HAP-1 (cell line): ENCODE data around the gene TANC1.

Source experiments
- DNase-seq, 2 experiments: peaks; one replicate each; pipeline ENCODE4 v3.0.0-alpha.2; 2016 to 2020; ENCODE audit warnings: low spot score in 2 of 2
- H3K27me3 ChIP-seq: fragments of 250-450 bp; sonication (Bioruptor Pico); 2 replicates; pipeline ENCODE4 v1.5.1; 2020; ENCODE audit warnings: low read depth, mild to moderate bottlenecking, moderate library complexity
- H3K36me3 ChIP-seq: fragments of 250-450 bp; sonication (Bioruptor Pico); replicated peaks from 2 replicates; pipeline ENCODE4 v1.5.1; 2020; ENCODE audit warnings: mild to moderate bottlenecking
- H3K4me1 ChIP-seq: fragments of 250-450 bp; sonication (Bioruptor Pico); 2 replicates; pipeline ENCODE4 v1.5.1; 2020; ENCODE audit warnings: mild to moderate bottlenecking
- H3K4me3 ChIP-seq: fragments of 250-450 bp; sonication (Bioruptor Pico); 2 replicates; pipeline ENCODE4 v1.5.1; 2020; ENCODE audit warnings: mild to moderate bottlenecking, moderate library complexity
- H3K9me3 ChIP-seq: fragments of 250-450 bp; sonication (Bioruptor Pico); 2 replicates; pipeline ENCODE4 v1.5.1; 2020; ENCODE audit warnings: mild to moderate bottlenecking, moderate library complexity
- in situ Hi-C: fragments of 300-500 bp; cut with MboI; formaldehyde crosslinking; loops from 3 replicates; pipeline ENCODE4 v1.14.3; 2020; ENCODE audit warnings: low sequenced_read_pairs, inconsistent platforms, mixed read lengths

TANC1 gene

DNA sequence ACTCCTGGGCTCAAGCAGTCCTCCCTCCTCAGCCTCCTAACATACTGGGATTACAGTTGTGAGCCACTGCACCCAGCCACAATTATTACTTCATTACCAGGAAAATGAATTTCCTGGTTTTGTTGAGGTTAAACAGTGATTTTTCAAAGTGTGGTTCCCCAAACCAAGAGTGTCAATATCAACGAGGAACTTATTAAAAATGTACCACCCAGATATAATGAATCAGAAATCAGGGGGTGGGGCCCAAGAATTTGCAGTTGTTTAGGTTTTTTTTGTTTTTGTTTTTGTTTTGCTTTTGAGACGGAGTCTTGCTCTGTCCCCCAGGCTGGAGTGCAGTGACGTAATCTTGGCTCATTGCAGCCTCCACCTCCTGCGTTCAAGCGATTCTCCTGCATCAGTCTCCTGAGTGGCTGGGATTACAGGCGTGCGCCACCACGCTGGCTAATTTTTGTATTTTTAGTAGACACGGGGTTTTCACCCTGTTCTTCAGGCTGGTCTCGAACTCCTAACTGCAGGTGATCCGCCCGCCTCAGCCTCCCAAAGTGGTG, 224.0 kb downstream of the TANC1 start:
- H3K9me3 ChIP-seq = no peaks in the 10 kb centered on the region
- DNase-seq = no peak
- in situ Hi-C loops = no loop called here
- no peaks in the 10 kb centered on the region for H3K4me1 ChIP-seq
- no peak overlapping the region for H3K4me3 ChIP-seq
- H3K27me3 ChIP-seq = no peaks in the 10 kb centered on the region
- H3K36me3 ChIP-seq = no peaks in the 10 kb centered on the region; the same call in none of the 2 replicates

DNA sequence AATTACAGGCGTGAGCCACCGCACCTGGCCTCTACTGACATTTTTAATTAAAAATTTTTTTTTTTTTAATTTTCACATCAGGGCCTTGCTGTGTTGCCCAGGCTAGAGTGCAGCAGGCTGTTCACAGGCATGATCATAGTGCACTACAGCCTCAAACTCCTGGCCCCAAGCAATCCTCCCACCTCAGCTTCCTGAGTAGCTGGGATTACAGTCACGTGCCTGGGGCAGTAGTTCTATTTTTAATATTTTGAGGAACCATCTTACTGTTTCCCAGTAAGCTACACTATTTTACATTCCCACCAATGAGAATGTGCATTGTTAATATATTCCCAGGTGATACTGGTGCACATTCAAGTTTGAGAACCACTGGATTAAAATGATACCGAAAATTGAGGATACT, 225.4 kb downstream of the TANC1 start:
- in situ Hi-C loops = no loop called here
- no peaks in the 10 kb centered on the region; the same call in 1 of the 2 replicates for H3K36me3 ChIP-seq
- H3K4me1 ChIP-seq = no peaks in the 10 kb centered on the region
- H3K27me3 ChIP-seq = no peaks in the 10 kb centered on the region
- no peaks in the 10 kb centered on the region for H3K9me3 ChIP-seq
- H3K4me3 ChIP-seq = no peak overlapping the region
- no peak for DNase-seq

DNA sequence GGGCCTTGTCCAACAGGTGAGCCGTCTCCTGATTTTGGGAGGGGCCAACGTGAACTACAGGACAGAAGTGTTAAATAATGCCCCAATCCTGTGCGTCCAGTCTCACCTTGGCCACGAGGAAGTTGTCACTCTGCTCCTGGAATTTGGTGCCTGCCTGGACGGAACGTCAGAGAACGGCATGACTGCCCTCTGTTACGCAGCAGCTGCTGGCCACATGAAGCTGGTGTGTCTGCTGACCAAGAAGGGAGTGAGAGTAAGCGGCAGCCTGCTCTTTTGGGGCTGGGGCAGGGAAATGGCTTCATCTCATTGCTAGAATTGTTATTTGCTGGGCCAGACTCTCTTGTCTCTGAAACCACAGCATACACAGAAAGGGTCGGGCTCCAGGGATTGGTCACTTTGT, 225.8 kb downstream of the TANC1 start:
- in situ Hi-C loops = no loop called here
- no peak overlapping the region for H3K4me3 ChIP-seq
- no peaks in the 10 kb centered on the region for H3K9me3 ChIP-seq
- no peak for DNase-seq
- no peaks in the 10 kb centered on the region for H3K4me1 ChIP-seq
- H3K27me3 ChIP-seq = no peaks in the 10 kb centered on the region
- peaks cover 4% of the 10 kb centered on the region; the same call in 1 of the 2 replicates for H3K36me3 ChIP-seq

DNA sequence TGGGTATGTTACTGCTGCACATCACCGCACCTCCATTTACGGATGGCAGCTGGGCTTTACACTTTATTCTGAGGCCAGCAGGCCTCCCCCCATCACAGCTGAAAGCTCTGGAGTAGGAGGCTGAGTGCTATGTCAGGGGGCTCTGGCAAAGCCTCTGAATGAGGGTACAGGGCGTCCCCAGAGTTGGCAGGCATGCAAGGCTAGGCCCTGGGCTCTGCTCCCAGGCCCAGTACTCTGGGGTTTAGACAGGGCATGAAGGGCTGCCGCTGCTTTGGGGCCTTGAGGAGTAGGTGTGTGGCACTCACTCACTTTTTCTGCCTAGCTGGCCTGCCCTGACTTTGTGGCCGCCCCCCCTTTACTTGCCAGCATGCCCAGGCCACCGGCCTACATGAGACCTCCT, 227.3 kb downstream of the TANC1 start:
- Histone ChIP-seq H3K9me3 (no peaks in the 10 kb centered on the region), H3K4me3 (no peak overlapping the region), H3K4me1 (no peaks in the 10 kb centered on the region), H3K27me3 (no peaks in the 10 kb centered on the region), H3K36me3 (peaks cover 4% of the 10 kb centered on the region; the same call in 1 of the 2 replicates)
- in situ Hi-C loops = no loop called here
- DNase-seq = no peak

DNA sequence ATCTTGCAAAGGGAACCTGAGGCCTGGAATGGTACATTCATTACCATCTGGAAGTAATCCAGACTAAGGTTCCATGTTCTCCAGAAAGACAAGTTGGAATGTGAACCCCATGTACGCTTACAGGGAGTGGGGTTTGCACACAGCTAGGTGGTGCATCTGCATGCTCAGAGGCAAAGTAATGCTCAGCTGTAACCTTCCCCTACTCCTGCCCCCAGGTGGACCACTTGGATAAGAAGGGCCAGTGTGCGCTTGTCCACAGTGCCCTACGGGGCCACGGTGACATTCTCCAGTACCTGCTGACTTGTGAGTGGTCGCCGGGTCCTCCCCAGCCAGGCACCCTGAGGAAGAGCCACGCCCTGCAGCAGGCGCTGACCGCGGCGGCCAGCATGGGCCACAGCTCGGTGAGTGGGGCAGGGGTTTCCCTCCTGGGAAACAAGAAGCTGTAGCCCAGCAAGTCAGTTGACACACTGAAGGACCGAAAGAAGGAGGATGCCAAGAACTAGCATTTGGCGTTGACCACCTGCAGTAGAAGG, 228.0 kb downstream of the TANC1 start:
- H3K4me1 ChIP-seq = no peaks in the 10 kb centered on the region
- H3K9me3 ChIP-seq = no peaks in the 10 kb centered on the region
- DNase-seq = no peak
- no peak overlapping the region for H3K4me3 ChIP-seq
- peaks cover 4% of the 10 kb centered on the region; the same call in 1 of the 2 replicates for H3K36me3 ChIP-seq
- in situ Hi-C loops = no loop called here
- no peaks in the 10 kb centered on the region for H3K27me3 ChIP-seq

DNA sequence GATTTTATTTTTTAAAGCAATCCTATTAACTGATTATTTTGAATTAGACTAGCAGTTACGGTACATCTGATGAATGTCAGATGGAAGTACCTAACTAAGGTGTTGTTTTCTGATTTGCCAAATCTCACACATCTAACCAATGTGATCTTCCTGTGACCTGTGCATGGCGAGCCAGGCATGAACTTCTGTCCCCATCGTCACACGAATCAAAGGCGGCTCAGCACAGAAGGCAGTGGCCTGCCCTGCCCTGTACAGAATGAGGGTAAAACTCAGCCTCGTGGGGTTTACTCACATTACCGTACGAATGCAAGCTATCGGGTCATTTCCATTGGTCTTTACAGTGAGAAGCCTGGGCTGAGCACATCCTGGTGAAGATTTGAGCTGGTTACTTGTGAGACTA, 230.8 kb downstream of the TANC1 start:
- no peaks in the 10 kb centered on the region for H3K4me1 ChIP-seq
- H3K9me3 ChIP-seq = no peaks in the 10 kb centered on the region
- in situ Hi-C loops = no loop called here
- H3K4me3 ChIP-seq = no peak overlapping the region
- H3K36me3 ChIP-seq = peaks cover 4% of the 10 kb centered on the region; the same call in 1 of the 2 replicates
- H3K27me3 ChIP-seq = no peaks in the 10 kb centered on the region
- no peak for DNase-seq

DNA sequence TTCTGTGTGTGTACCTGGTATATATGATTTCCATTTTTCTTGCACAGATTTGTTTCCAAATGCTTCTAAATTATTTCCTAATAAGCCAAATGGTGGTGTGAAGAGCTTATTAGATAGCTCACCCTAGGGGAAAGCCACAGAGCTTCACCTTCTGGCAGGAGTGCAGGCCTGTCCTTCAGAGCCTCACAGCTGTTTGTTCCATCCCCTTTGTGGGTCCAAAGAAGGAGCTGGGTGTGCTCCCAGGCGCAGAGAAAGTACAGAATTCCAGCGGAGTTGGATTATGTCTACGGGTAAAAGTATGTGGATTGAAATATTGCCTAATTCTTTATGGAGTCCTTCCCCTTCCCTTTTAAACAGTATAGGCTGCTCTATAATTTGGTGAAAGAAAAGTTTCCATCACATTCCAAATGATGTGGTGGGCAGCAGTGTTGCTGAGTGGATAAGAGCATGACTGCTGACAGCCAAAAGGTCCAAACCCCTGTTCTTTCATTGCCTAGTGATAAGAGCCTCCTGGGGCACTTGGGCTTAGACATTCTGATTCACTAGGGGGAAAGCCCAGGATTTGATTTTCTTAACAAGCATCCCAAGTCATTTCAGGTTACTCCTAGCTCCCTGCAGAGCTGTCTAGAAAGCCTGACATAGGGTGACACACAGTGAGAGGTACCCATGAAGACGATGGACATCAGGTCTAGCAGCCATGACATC, 231.5 kb downstream of the TANC1 start:
- H3K9me3 ChIP-seq = no peaks in the 10 kb centered on the region
- no peak for DNase-seq
- H3K27me3 ChIP-seq = no peaks in the 10 kb centered on the region
- H3K4me1 ChIP-seq = no peaks in the 10 kb centered on the region
- in situ Hi-C loops = no loop called here
- no peak overlapping the region for H3K4me3 ChIP-seq
- H3K36me3 ChIP-seq = 0 out of 2 replicates have a peak, but pooled peaks cover 4% of the 10 kb centered on the region

DNA sequence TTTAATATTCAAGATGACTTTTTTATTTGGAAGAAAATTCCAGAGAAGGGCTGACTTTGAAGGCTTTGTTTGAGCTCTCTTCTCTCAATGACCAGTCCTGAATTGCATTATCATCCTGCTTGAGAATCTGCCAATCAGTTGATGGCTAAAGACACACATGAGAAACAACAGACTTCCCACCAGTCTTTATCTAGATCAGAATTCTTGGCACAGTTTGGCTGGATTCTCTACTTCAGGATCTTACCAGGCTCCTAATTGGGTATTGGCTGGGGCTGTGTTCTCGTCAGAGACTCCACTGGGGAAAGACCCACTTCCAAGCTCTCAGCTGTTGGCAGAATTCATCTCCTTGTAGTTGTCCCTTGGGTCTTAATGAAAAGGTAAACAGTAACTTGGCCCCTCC, 232.1 kb downstream of the TANC1 start:
- H3K4me1 ChIP-seq = no peaks in the 10 kb centered on the region
- DNase-seq = no peak
- no peak overlapping the region for H3K4me3 ChIP-seq
- H3K9me3 ChIP-seq = no peaks in the 10 kb centered on the region
- in situ Hi-C loops = no loop called here
- no peaks in the 10 kb centered on the region for H3K27me3 ChIP-seq
- 0 out of 2 replicates have a peak, but pooled peaks cover 4% of the 10 kb centered on the region for H3K36me3 ChIP-seq

DNA sequence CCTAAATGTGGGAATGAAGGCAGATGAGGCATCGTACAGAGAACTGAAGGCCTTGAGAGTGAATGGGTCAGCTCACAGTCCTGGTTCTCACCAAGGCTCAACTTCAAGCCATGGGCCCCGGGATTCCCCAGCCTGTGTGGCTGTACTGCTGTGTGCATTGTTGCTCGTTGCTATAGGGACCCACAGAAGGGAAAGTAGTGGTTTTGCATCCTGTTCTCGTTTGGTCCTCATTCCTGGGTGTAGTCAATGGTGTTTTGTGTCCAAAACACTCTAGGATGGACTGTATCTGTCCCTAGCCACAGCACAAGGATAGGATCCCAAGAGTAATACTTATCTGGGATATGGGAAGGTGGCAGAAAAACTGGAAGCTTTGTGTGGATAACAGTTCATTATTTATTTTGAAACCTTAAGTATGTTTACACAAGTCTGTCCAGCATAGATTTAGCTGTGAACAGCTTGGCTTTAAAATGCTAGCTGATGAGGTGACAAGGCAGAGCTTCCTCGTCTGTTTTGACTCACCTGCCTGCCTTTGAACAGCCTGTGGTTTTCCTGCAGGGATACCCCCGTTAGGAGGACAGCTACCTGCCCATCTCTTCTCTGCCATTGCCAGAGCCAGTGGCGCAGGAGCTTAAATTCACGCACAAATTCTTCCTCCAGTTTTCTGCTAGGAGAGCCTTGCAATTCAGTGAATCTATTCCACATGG, 233.1 kb downstream of the TANC1 start:
- H3K36me3 ChIP-seq = 0 out of 2 replicates have a peak, but pooled peaks cover 4% of the 10 kb centered on the region
- H3K9me3 ChIP-seq = no peaks in the 10 kb centered on the region
- no peak overlapping the region for H3K4me3 ChIP-seq
- H3K27me3 ChIP-seq = no peaks in the 10 kb centered on the region
- no peaks in the 10 kb centered on the region for H3K4me1 ChIP-seq
- no peak for DNase-seq
- in situ Hi-C loops = no loop called here

DNA sequence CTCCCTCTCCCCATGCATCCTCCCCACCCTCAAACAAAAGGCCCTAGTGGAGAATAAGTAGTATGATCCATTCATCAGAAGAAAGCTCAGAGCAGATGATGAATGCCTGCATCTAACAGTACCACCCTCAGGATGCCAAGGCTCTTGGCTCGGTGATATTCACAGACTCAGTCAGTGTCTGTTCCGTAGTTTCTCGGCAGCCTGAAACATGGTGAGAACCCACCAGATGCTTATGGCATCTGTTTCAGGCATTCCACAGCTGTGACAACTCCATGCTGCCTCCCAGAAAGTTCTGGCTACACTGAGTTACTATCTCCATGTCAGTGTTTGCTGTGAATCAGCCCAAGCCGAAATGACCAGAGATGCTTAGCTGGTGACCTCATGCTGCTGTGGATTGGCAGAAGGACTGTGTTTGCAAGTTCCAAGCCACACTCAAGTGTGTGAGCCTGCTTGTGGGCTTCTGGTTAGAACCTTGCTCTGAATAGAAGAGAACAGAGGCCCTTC, 234.2 kb downstream of the TANC1 start:
- Histone ChIP-seq H3K4me3 (no peak overlapping the region), H3K27me3 (no peaks in the 10 kb centered on the region), H3K4me1 (no peaks in the 10 kb centered on the region), H3K9me3 (no peaks in the 10 kb centered on the region), H3K36me3 (0 out of 2 replicates have a peak, but pooled peaks cover 4% of the 10 kb centered on the region)
- DNase-seq = no peak
- in situ Hi-C loops = no loop called here

DNA sequence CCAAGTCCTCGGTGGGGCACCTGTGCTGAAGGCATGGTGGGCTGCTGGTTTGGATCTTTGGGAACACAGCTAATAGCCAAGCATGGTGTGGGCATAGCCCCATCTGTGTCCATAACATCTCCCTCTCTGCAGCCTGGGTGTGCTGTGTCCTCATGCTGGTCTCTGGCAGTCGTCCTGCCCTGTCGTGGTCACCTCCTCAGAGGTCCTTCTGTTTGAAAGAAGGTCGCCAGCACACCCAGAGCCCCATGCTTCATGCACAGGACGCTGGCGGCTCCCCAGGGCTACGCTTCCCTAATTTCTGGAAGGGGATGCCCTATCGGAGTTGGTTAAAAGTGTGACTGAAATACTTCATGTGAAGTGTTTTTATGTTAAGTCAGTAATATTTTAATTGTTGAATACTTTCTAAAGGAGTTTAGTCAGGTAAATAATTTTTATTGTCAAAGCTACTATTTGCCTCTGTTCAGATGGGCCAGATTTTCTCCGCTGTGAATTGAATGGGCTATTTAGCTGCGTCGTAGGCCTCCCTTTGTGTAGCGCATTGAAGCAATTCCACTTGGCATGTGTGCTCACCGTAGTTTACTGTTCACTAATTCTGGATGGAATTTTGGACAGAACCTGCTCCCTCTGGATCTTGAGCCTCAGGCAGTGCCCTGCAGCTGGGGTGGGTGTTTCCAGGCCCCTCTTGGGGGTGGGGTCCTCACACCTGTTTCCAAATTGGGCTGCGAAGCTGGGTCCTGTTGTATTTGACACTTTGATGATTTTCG, 236.1 kb downstream of the TANC1 start:
- Histone ChIP-seq H3K36me3 (no peaks in the 10 kb centered on the region), H3K27me3 (no peaks in the 10 kb centered on the region), H3K4me3 (no peak overlapping the region), H3K4me1 (no peaks in the 10 kb centered on the region), H3K9me3 (no peaks in the 10 kb centered on the region)
- in situ Hi-C loops = no loop called here
- DNase-seq = no peak

DNA sequence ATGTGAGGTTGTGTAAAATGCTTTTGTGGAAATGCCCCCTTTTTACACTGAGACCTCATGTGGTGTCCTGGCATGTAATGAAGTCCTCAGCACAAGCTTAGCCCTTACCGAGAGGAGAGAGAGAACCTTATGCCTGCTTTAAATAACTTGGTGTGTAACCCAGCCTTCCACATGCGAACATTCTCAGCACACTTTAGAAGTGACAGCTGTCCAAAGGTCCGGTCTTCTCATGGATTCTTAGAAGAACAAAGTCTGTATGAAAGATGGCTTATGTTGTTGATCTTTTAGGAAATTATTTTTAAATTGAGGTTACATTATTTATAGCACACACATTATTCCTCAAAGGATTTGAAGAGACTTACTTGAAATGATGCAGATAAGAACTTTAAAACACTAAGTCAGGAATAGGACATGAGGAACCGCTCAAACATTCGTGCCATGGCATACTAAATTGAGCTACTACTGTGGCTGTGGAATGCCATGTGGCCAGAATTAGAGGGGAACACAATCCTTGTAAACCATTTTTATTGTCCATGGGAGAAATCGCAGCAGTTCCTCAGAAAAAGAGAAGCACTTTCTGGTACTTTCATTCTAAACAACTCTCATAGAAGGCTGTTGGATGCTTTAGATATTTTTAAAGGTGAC, 238.4 kb downstream of the TANC1 start:
- in situ Hi-C loops = no loop called here
- no peak for DNase-seq
- no peaks in the 10 kb centered on the region for H3K27me3 ChIP-seq
- H3K4me1 ChIP-seq = 0 out of 2 replicates have a peak, but pooled peaks cover 3% of the 10 kb centered on the region
- no peak overlapping the region for H3K4me3 ChIP-seq
- no peaks in the 10 kb centered on the region for H3K9me3 ChIP-seq
- H3K36me3 ChIP-seq = no peaks in the 10 kb centered on the region

DNA sequence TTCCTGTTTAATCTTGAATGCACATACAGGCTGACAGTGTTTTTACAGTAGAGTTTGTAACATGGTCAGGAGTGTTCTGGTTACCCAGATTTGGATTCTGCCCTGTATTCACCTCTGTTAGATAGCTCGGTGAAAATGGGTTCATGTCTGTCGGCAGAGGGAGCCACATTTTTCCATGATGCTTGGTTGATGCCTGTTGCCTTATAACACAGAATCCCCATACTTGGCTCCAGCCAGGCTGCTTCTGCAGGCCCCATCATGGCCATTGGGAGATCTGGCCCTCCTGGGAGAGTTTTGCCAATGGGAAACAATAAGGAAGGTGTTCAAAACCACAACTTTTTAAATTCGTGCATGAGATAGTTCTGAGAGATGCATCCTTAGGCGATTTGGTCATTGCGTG, 240.0 kb downstream of the TANC1 start:
- H3K27me3 ChIP-seq = no peaks in the 10 kb centered on the region
- no peak for DNase-seq
- no peaks in the 10 kb centered on the region for H3K9me3 ChIP-seq
- no peaks in the 10 kb centered on the region for H3K36me3 ChIP-seq
- H3K4me1 ChIP-seq = 0 out of 2 replicates have a peak, but pooled peaks cover 3% of the 10 kb centered on the region
- H3K4me3 ChIP-seq = no peak overlapping the region
- in situ Hi-C loops = no loop called here
